Panc1 (cell line): ENCODE measurements around the gene SDC1.

Experiments
- CTCF ChIP-seq: fragments of 450-650 bp; IDR thresholded peaks from 2 replicates; pipeline ENCODE4 v1.5.1; 2017; ENCODE audit warnings: mild to moderate bottlenecking
- SIN3A ChIP-seq: IDR thresholded peaks from 2 replicates; pipeline ENCODE4 v1.6.1; 2012; ENCODE audit warnings: low read depth, mild to moderate bottlenecking, low read length, moderate library complexity, borderline replicate concordance; ENCODE audit not compliant: insufficient read depth

GRCh38 chr2:20186078-20186854 is 38.7 kb downstream of the SDC1 start:
- TF ChIP-seq CTCF = no peak
- no peak for TF ChIP-seq SIN3A
